ENCODE measurements around the gene ATP11B.

GRCh38 chr3:182970811-182971418 is 177.6 kb downstream of the ATP11B start:
- TF ChIP-seq EZH2 (IDR thresholded peaks at IDR 0.05) (no peak), POLR2AphosphoS5 (IDR thresholded peaks at IDR 0.05; ENCODE audit: borderline replicate concordance, low read depth, low read length) (no peak)
